MM.1S (cell line): ENCODE measurements around the gene WIPI1.

Source experiments
- CTCF ChIP-seq: fragments of 300-600 bp; sonication (generic); IDR thresholded peaks from 2 replicates; pipeline ENCODE4 v1.5.1; 2016; ENCODE audit warnings: antibody characterized with exemption, low read length, mixed read lengths
- EZH2 ChIP-seq: fragments of 300-600 bp; sonication (generic); optimal IDR thresholded peaks from 2 replicates; pipeline ENCODE3; 2017; ENCODE audit warnings: low read depth, mild to moderate bottlenecking, antibody characterized with exemption, low read length, mixed read lengths
- EZH2phosphoT487 ChIP-seq: fragments of 300-600 bp; sonication (generic); IDR thresholded peaks from 2 replicates; pipeline ENCODE4 v1.6.1; 2018; ENCODE audit warnings: antibody characterized with exemption, low read length

GRCh38 chr17:68443972-68444464 is 13.3 kb downstream of the WIPI1 start:
- no peak for TF ChIP-seq CTCF
- no peak for TF ChIP-seq EZH2
- no peak for TF ChIP-seq EZH2phosphoT487
